GM23338 (cell line): ENCODE data around the gene MOK. TPM values are rescaled to one million over a fixed set of nuclear protein-coding genes. Genes with fewer than 3 reads are reported as not detected.

Experiments used
- ATAC-seq: fragments of 200-7000 bp; cut with Tn5 transposase; 3 replicates; pipeline ENCODE4 v1.9.1; 2020
- DNase-seq: peaks from one replicate; pipeline ENCODE4 v3.0.0-alpha.2; 2015; ENCODE audit warnings: low spot score
- H2AFZ ChIP-seq: fragments of 200-600 bp; sonication (generic); 2 replicates; pipeline ENCODE4 v1.8.0; 2016; ENCODE audit warnings: antibody characterized with exemption, mild to moderate bottlenecking, moderate library complexity
- H3F3A ChIP-seq: fragments of 200-600 bp; sonication (generic); replicated peaks from 2 replicates; pipeline ENCODE4 v1.8.0; 2017; ENCODE audit warnings: antibody characterized with exemption, mixed run types, low read depth
- H3K27ac ChIP-seq: fragments of 200-600 bp; sonication (generic); 2 replicates; pipeline ENCODE4 v1.6.1; 2016; ENCODE audit warnings: low read depth
- H3K27me3 ChIP-seq: fragments of 200-600 bp; sonication (generic); 2 replicates; pipeline ENCODE4 v1.8.0; 2016; ENCODE audit warnings: mild to moderate bottlenecking, mixed run types, moderate library complexity; ENCODE audit not compliant: insufficient read depth
- H3K36me3 ChIP-seq: fragments of 200-600 bp; sonication (generic); 2 replicates; pipeline ENCODE4 v1.8.0; 2016; ENCODE audit warnings: mild to moderate bottlenecking; ENCODE audit not compliant: insufficient read depth
- H3K4me1 ChIP-seq: fragments of 200-600 bp; sonication (generic); 2 replicates; pipeline ENCODE4 v1.8.0; 2016; ENCODE audit warnings: mild to moderate bottlenecking, moderate library complexity; ENCODE audit not compliant: insufficient read depth
- H3K4me2 ChIP-seq: fragments of 200-600 bp; sonication (generic); 2 replicates; pipeline ENCODE4 v1.7.1; 2017; ENCODE audit warnings: mixed run types
- H3K4me3 ChIP-seq: fragments of 200-600 bp; sonication (generic); 2 replicates; pipeline ENCODE4 v1.6.1; 2016; ENCODE audit warnings: mixed run types
- H3K79me2 ChIP-seq: fragments of 200-600 bp; sonication (generic); replicated peaks from 2 replicates; pipeline ENCODE4 v1.8.0; 2017; ENCODE audit warnings: mild to moderate bottlenecking; ENCODE audit not compliant: insufficient read depth
- H3K9me2 ChIP-seq: fragments of 200-600 bp; sonication (generic); 2 replicates; pipeline ENCODE4 v1.8.0; 2017; ENCODE audit not compliant: insufficient read depth
- H4K20me1 ChIP-seq: fragments of 200-600 bp; sonication (generic); replicated peaks from 2 replicates; pipeline ENCODE4 v1.8.0; 2017; ENCODE audit warnings: mild to moderate bottlenecking; ENCODE audit not compliant: insufficient read depth
- H3K27ac Mint-ChIP-seq: 2 replicates; pipeline ENCODE4 v1.8.0; 2020; ENCODE audit warnings: inconsistent platforms, mild to moderate bottlenecking, moderate library complexity, mixed read lengths
- H3K27me3 Mint-ChIP-seq: 3 replicates; pipeline ENCODE4 v1.8.0; 2022; ENCODE audit warnings: low read depth, mild to moderate bottlenecking, moderate library complexity, mixed read lengths, inconsistent platforms; ENCODE audit not compliant: insufficient read depth, poor library complexity
- H3K36me3 Mint-ChIP-seq: 3 replicates; pipeline ENCODE4 v1.8.0; 2021; ENCODE audit warnings: low read depth, mild to moderate bottlenecking, inconsistent platforms, moderate library complexity, mixed read lengths
- H3K4me1 Mint-ChIP-seq: 3 replicates; pipeline ENCODE4 v1.8.0; 2020; ENCODE audit warnings: mild to moderate bottlenecking, inconsistent platforms, mixed read lengths
- H3K4me3 Mint-ChIP-seq: 3 replicates; pipeline ENCODE4 v1.8.0; 2021; ENCODE audit warnings: moderate library complexity, mild to moderate bottlenecking, inconsistent platforms, mixed read lengths
- H3K9me3 Mint-ChIP-seq: 3 replicates; pipeline ENCODE4 v1.8.0; 2020; ENCODE audit warnings: moderate library complexity, mild to moderate bottlenecking, inconsistent platforms, mixed read lengths
- CREB1 ChIP-seq: fragments of 250-450 bp; sonication (Bioruptor Pico); IDR thresholded peaks from 2 replicates; pipeline ENCODE4 v1.5.0; 2020; ENCODE audit warnings: low read depth, mild to moderate bottlenecking, moderate library complexity
- CTCF ChIP-seq, 2 experiments: fragments of 200-600 bp in 1 of 2; sonication (generic) in 1 of 2; conservative IDR thresholded peaks; 2 replicates each; pipeline versions ENCODE4 v1.5.1 to v1.6.1; 2016 to 2017; ENCODE audit warnings: antibody characterized with exemption in 2 of 2, low read depth in 2 of 2, mild to moderate bottlenecking in 2 of 2, moderate library complexity in 1 of 2
- ETS1 ChIP-seq: IDR thresholded peaks from 2 replicates; pipeline ENCODE4 v1.6.1; 2016; ENCODE audit warnings: antibody characterized with exemption
- EZH2 ChIP-seq: fragments of 200-600 bp; sonication (generic); IDR thresholded peaks from one replicate; pipeline ENCODE4 v1.8.0; 2017; ENCODE audit warnings: antibody characterized with exemption, mild to moderate bottlenecking, low read depth; ENCODE audit not compliant: unreplicated experiment
- EZH2phosphoT487 ChIP-seq: fragments of 200-600 bp; sonication (generic); IDR thresholded peaks from one replicate; pipeline ENCODE4 v1.8.1; 2018; ENCODE audit warnings: antibody characterized with exemption; ENCODE audit not compliant: unreplicated experiment
- JUNB ChIP-seq: IDR thresholded peaks from one replicate; pipeline ENCODE4 v1.6.1; 2016; ENCODE audit warnings: antibody characterized with exemption; ENCODE audit not compliant: unreplicated experiment
- NANOG ChIP-seq: IDR thresholded peaks from 2 replicates; pipeline ENCODE4 v1.6.1; 2016; ENCODE audit warnings: antibody characterized with exemption, borderline replicate concordance
- POLR2AphosphoS5 ChIP-seq: IDR thresholded peaks from 2 replicates; pipeline ENCODE4 v1.6.1; 2016; ENCODE audit warnings: antibody characterized with exemption, low read depth
- STAT1 ChIP-seq: IDR thresholded peaks from one replicate; pipeline ENCODE4 v1.6.1; 2016; ENCODE audit warnings: antibody characterized with exemption; ENCODE audit not compliant: unreplicated experiment
- ZNF114 ChIP-seq: fragments of 250-450 bp; sonication (Bioruptor Pico); IDR thresholded peaks from 2 replicates; pipeline ENCODE4 v1.5.0; 2020; ENCODE audit warnings: mild to moderate bottlenecking, moderate library complexity
- ZNF331 ChIP-seq: fragments of 250-450 bp; sonication (Bioruptor Pico); IDR thresholded peaks from 2 replicates; pipeline ENCODE4 v1.5.0; 2020; ENCODE audit warnings: low read depth, mild to moderate bottlenecking, moderate library complexity
- ZNF462 ChIP-seq: fragments of 250-450 bp; sonication (Bioruptor Pico); IDR thresholded peaks from 2 replicates; pipeline ENCODE4 v1.5.0; 2020; ENCODE audit warnings: mild to moderate bottlenecking, moderate library complexity
- polyA plus RNA-seq: library from polyadenylated mRNA; unstranded; fragments of >200 nt; fragmentation: Nextera tagmentation; extraction: Ambion mirVana; gene quantifications from 2 replicates; pipeline ENCODE4 v1.2.1, GENCODE V29; 2016
- total RNA-seq: library from RNA; depleted of rRNA; stranded (reverse); fragments of >200 nt; shearing (Covaris generic); gene quantifications from 2 replicates; pipeline ENCODE4 v1.2.3, GENCODE V29; 2014
- TF ChIP-seq, protein P1 (sequence below): IDR thresholded peaks from one replicate; pipeline ENCODE4 v1.6.1; 2018; ENCODE audit warnings: antibody characterized with exemption; ENCODE audit not compliant: unreplicated experiment

MOK gene
- total and polyA plus RNA-seq, 2 experiments from 2014 or later = 3.1 TPM

DNA sequence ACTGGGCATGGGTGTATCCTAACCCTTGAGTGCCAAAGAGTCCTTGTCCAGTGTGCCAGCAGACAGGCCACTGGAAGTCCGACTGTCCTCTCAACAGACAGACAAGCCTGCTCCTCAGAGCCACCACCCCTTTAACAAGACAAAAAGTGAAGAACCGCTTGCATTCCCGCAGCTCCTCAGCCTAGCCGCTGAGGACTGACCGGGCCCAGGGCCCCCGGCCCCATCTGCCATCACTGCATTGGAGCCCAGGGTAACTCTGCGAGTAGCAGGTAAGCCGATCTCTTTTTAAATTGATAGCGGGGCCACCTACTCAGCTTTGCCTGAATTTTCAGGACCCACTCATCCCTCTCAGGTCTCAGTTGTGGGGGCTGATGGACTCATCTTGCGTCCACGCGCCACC is 68.9 kb downstream of the MOK start:
- H3K27me3 Mint-ChIP-seq = peaks cover 3% of the 10 kb centered on the region
- Histone ChIP-seq H3K4me1 (peaks cover 11% of the 10 kb centered on the region), H3K27me3 (no peaks in the 10 kb centered on the region), H3F3A (no peaks in the 10 kb centered on the region), H3K79me2 (no peaks in the 10 kb centered on the region), H3K36me3 (no peaks in the 10 kb centered on the region), H2AFZ (peak overlapping the region; percentile 94), H3K9me2 (no peaks in the 10 kb centered on the region), H3K27ac (no peak overlapping the region), H3K4me2 (peak overlapping the region; percentile 1; the same call in 1 of the 2 replicates), H3K4me3 (no peak overlapping the region), H4K20me1 (no peaks in the 10 kb centered on the region)
- H3K27ac Mint-ChIP-seq = no peak overlapping the region
- TF ChIP-seq NANOG = no peak
- TF ChIP-seq CTCF (conservative IDR thresholded peaks at IDR 0.05; ENCODE audit: low read depth in 2 of 2) = no peak
- TF ChIP-seq ETS1 = no peak
- no peak for TF ChIP-seq JUNB
- TF ChIP-seq POLR2AphosphoS5 = no peak
- TF ChIP-seq ZNF462 (CRISPR knock-in tag) = no peak
- no peak for TF ChIP-seq ZNF331
- no peak for TF ChIP-seq STAT1
- TF ChIP-seq, protein P1, sequence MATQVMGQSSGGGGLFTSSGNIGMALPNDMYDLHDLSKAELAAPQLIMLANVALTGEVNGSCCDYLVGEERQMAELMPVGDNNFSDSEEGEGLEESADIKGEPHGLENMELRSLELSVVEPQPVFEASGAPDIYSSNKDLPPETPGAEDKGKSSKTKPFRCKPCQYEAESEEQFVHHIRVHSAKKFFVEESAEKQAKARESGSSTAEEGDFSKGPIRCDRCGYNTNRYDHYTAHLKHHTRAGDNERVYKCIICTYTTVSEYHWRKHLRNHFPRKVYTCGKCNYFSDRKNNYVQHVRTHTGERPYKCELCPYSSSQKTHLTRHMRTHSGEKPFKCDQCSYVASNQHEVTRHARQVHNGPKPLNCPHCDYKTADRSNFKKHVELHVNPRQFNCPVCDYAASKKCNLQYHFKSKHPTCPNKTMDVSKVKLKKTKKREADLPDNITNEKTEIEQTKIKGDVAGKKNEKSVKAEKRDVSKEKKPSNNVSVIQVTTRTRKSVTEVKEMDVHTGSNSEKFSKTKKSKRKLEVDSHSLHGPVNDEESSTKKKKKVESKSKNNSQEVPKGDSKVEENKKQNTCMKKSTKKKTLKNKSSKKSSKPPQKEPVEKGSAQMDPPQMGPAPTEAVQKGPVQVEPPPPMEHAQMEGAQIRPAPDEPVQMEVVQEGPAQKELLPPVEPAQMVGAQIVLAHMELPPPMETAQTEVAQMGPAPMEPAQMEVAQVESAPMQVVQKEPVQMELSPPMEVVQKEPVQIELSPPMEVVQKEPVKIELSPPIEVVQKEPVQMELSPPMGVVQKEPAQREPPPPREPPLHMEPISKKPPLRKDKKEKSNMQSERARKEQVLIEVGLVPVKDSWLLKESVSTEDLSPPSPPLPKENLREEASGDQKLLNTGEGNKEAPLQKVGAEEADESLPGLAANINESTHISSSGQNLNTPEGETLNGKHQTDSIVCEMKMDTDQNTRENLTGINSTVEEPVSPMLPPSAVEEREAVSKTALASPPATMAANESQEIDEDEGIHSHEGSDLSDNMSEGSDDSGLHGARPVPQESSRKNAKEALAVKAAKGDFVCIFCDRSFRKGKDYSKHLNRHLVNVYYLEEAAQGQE = no peak
- no peak for TF ChIP-seq ZNF114 (CRISPR knock-in tag)
- TF ChIP-seq EZH2phosphoT487 = no peak
- no peak for TF ChIP-seq CREB1 (CRISPR knock-in tag)
- TF ChIP-seq EZH2 = no peak
- H3K9me3 Mint-ChIP-seq = no peaks in the 10 kb centered on the region; the same call in 2 of the 3 replicates
- DNase-seq (no peak), ATAC-seq (peak; percentile 46)
- no peaks in the 10 kb centered on the region; the same call in 2 of the 3 replicates for H3K4me1 Mint-ChIP-seq
- H3K4me3 Mint-ChIP-seq = no peak overlapping the region
- peaks cover 3% of the 10 kb centered on the region; the same call in 1 of the 3 replicates for H3K36me3 Mint-ChIP-seq
